ENCODE results near the gene C6orf47.
A peak's percentile ranks its signal among the peaks of the same experiment; 100 is the strongest.

The C6orf47 gene

DNA sequence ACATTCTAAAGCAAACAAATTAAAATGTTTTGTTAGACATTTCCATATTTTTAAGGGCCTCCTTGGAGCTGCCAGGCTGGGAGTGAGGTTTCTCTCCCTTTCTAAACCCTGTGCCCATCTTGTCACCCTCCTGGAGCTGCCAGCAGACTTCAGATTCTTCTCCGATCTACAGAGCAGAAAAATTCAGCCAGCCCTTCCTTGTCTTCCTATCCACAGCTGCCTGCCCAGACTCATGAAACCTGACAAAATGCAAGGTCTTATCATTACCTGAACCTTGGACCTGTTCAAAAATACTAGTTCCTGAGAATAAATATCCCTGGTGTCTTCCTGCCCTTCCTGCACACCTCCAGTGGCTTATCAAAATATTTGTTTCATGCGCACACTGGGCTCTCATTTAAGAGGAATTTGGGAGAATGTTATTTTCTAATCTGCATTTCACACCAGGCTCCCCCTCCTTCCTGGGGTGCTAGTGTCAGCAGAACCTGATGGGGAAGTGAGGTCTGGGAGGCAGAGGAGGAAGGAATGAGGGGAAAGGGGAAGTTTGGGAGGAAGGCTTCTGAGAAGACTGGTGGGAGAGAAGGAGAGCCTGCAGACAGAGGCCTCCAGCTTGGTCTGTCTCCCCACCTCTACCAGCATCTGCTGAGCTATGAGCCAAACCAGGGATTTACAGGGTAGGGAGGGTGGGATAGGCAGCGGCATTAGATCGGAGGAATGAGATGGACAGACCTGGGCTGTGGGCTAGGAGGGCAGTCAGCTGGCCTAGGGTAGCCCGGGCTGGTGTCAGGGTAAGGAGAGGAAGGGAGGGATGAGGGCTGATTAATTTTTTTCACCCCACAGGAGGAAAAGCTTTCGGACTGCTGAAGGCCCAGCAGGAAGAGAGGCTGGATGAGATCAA lies 45.6 kb downstream of the C6orf47 start, which contains the start of gene AIF1:
Gene AIF1, plus strand, starts transcription at position 551 of the 895 bp plus-strand sequence. Its CDS starts 96 bp downstream, at position 647.
- DNase-seq (ENCODE audit: low spot score): no peak

DNA sequence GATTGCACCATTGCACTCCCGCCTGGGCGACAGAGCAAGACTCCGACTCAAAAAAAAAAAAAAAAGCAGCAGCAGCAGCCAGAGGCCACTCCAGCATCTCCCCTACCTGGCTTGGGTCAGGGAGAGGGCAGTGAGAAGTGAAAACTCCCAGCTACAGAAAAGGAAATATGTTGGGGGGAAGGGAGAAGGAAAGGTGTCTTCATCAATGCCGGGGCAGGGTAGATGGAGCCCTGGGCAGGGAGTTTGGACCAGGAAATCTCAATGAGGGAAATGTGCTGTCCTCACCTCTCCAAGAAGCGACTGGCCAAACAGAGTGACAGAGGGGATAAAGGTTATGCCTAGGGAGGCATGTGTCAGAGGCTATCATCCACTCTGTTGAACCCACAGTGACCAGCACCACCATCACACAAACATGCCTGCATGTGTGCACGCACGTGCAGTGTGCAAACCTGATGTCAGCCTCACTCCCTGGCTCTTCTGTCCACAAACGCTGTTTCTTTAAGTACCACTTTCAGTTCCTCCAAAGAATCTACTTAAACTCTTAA lies 46.4 kb downstream of the C6orf47 start:
- no peak for DNase-seq (ENCODE audit: low spot score)

DNA sequence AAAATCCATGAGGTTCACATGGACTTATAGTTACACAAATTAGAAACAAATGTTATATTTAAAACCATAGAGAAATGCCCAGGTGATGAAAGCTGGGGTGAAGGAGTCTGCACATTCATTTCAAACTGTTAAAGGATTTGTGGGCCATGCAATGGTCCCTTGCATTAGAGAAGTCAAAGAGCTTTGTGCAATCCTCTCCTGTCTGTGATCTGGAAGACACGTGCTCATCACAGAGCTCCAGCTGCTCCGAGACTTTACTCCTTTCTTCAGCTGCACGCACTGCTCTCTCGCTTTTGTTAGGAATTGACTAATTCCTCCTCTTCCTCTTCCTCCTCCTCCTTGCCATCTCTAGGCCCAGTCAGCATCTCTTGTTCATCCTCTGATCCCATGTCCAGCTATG lies 49.6 kb downstream of the C6orf47 start:
- DNase-seq (ENCODE audit: low spot score): peak; percentile 34

DNA sequence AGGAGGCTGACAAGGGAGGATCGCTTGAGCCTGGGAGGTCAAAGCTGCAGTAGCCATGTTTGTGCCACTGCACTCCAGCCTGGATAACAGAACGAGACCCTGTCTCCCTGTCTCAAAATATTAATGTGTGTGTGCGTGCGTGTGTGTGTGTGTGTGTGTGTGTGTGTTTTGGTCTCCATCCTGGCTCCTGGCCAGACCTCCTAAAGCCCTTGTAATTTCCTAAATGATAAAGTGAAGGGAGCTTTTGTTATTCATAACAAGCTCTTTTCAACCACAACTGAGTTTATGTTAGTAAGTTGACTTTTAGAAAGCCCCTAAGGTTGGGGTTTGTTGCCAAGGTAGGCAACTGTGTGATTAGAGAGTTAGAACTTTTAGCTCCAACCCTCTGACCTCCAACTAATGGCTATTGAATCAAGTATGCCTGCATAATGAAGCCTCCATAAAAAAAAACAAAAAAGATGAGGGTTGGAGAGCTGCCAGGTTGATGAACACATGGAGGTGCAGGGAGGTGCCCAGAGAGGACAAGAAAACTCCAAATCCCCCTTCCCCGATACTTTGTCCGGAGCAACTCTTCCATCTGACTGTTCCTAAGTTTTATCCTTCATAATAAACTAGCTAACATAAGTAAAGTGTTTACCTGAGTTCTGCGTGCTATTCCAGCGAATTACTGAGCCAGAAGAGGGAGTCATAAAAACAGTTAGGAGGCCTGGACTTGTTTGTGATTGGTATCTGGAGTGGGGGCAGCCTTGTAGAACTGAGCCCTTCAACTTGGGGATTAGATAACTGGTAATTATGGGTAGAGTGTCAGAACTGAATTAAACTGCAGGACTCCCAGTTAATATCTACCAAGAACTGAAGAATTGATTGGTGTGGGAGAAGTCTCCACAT lies 50.8 kb downstream of the C6orf47 start:
- no peak for DNase-seq (ENCODE audit: low spot score)

All from AG20443 (cell line).